GM12891 (cell line): ENCODE data around the gene P3H3.

Experiments
- PAX5 ChIP-seq: IDR thresholded peaks from 2 replicates; pipeline ENCODE4 v1.6.1; 2011; ENCODE audit warnings: low read length, moderate library complexity, mild to moderate bottlenecking; ENCODE audit not compliant: insufficient read depth, severe bottlenecking
- POLR2A ChIP-seq: IDR thresholded peaks from 2 replicates; pipeline ENCODE4 v1.6.1; 2011; ENCODE audit warnings: low read depth, low read length, control low read depth
- POLR2AphosphoS5 ChIP-seq: IDR thresholded peaks from 2 replicates; pipeline ENCODE4 v1.6.1; 2011; ENCODE audit warnings: low read depth, low read length, control low read depth
- SPI1 ChIP-seq: IDR thresholded peaks from 2 replicates; pipeline ENCODE4 v1.6.1; 2011; ENCODE audit warnings: low read depth, low read length, control low read depth
- TAF1 ChIP-seq: IDR thresholded peaks from 2 replicates; pipeline ENCODE4 v1.6.1; 2011; ENCODE audit warnings: low read depth, low read length, control low read depth

GRCh38 chr12:6839482-6840201 lies 11.4 kb downstream of the P3H3 start:
- TF ChIP-seq POLR2AphosphoS5 (no peak), TAF1 (no peak), POLR2A (no peak), PAX5 (no peak), SPI1 (no peak)
